ENCODE measurements around the gene USP21. TPM values are rescaled to one million over a fixed set of nuclear protein-coding genes. Genes with fewer than 3 reads are reported as not detected.

USP21 gene
- total and polyA plus RNA-seq, 2 of the 13 experiments (the other 11 are each of a cell fraction or from before 2014, with no cell fraction given), result 10.1 to 33.1 TPM

DNA sequence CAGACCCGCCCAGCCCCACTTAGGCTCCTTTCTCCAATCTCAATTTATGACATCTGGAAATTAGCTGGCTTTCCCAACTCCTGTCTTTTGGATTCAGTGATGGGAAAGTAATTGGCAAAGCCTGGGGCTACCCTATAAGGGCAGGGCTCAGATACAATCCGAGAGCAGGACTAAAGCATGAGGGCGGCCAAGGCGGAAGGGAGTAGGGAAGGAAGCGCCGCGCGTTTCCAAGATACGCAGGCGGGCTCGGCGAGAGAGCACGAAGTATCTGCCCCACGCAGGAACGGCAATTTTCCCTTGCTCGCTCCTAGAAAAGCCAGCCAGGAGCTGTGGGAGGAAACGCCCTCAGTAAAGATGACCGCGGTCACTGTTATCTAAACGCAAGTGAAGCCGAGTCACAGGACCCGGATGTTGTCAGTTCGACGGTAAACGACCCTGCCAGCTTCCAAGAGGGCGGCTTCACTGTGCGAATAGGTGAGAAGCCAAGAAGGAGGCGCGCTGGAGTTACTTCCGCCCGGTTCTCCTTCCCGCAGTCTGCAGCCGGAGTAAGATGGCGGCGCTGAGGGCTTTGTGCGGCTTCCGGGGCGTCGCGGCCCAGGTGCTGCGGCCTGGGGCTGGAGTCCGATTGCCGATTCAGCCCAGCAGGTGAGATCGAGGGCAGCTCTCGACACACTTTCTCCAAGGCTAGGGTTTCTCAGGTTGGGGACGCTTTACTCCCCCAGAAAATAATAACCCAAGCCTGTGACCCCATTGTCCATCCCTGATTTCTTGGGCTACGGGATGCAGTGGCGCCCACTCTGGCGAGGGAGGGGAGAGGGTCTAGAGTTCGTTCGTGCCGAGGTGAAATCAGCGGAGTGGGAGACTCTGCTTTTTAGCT is 42.8 kb downstream of the USP21 start, which contains the start of gene NDUFS2 (continued):
- TF ChIP-seq, protein P1, sequence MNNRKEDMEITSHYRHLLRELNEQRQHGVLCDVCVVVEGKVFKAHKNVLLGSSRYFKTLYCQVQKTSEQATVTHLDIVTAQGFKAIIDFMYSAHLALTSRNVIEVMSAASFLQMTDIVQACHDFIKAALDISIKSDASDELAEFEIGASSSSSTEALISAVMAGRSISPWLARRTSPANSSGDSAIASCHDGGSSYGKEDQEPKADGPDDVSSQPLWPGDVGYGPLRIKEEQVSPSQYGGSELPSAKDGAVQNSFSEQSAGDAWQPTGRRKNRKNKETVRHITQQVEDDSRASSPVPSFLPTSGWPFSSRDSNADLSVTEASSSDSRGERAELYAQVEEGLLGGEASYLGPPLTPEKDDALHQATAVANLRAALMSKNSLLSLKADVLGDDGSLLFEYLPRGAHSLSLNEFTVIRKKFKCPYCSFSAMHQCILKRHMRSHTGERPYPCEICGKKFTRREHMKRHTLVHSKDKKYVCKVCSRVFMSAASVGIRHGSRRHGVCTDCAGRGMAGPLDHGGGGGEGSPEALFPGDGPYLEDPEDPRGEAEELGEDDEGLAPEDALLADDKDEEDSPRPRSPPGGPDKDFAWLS (CRISPR knock-in tag; IDR thresholded peaks at IDR 0.05; ENCODE audit: borderline replicate concordance), result no peak
- TF ChIP-seq ESRRA (CRISPR knock-in tag; IDR thresholded peaks at IDR 0.05; ENCODE audit: low read depth) (peak; percentile 61; the same call in 1 of the 2 replicates), SCMH1 (CRISPR knock-in tag; IDR thresholded peaks at IDR 0.05; ENCODE audit: borderline replicate concordance) (no peak), ZNF207 (IDR thresholded peaks at IDR 0.05; ENCODE audit: borderline replicate concordance) (no peak), JUNB (CRISPR knock-in tag; IDR thresholded peaks at IDR 0.05; ENCODE audit: borderline replicate concordance) (no peak), GPN1 (CRISPR knock-in tag; IDR thresholded peaks at IDR 0.05; ENCODE audit: borderline replicate concordance) (no peak), ZNF138 (CRISPR knock-in tag; IDR thresholded peaks at IDR 0.05; ENCODE audit: low read depth) (no peak), RAD51 (IDR thresholded peaks at IDR 0.05; ENCODE audit: borderline replicate concordance) (no peak), CHD2 (IDR thresholded peaks at IDR 0.05; ENCODE audit: low read depth, low read length) (no peak), ADNP (CRISPR knock-in tag; IDR thresholded peaks at IDR 0.05) (no peak)
